GM12891 (cell line): ENCODE measurements around the gene PCMTD2.
"Not testable (repeated sequence)": the region's sequence is repeated elsewhere in the genome, so short reads cannot be mapped to it uniquely, and the experiment has no call there.

ENCODE experiments used
- PAX5 ChIP-seq: IDR thresholded peaks from 2 replicates; pipeline ENCODE4 v1.6.1; 2011; ENCODE audit warnings: low read length, moderate library complexity, mild to moderate bottlenecking; ENCODE audit not compliant: insufficient read depth, severe bottlenecking
- POLR2A ChIP-seq: IDR thresholded peaks from 2 replicates; pipeline ENCODE4 v1.6.1; 2011; ENCODE audit warnings: low read depth, low read length, control low read depth
- POLR2AphosphoS5 ChIP-seq: IDR thresholded peaks from 2 replicates; pipeline ENCODE4 v1.6.1; 2011; ENCODE audit warnings: low read depth, low read length, control low read depth
- POU2F2 ChIP-seq: IDR thresholded peaks from 2 replicates; pipeline ENCODE4 v1.6.1; 2011; ENCODE audit warnings: low read depth, mild to moderate bottlenecking, control low read depth, low read length, moderate library complexity
- SPI1 ChIP-seq: IDR thresholded peaks from 2 replicates; pipeline ENCODE4 v1.6.1; 2011; ENCODE audit warnings: low read depth, low read length, control low read depth
- TAF1 ChIP-seq: IDR thresholded peaks from 2 replicates; pipeline ENCODE4 v1.6.1; 2011; ENCODE audit warnings: low read depth, low read length, control low read depth

GRCh38 chr20:64317331-64317730 is 61.8 kb downstream of the PCMTD2 start:
- TF ChIP-seq TAF1, SPI1, POLR2A, POLR2AphosphoS5, PAX5, POU2F2: not testable (repeated sequence)
